CD14-positive monocyte (primary cell): ENCODE results near the gene TINAGL1. TPM values are rescaled to one million over a fixed set of nuclear protein-coding genes. Genes with fewer than 3 reads are reported as not detected.

Experiments used
- DNase-seq, 3 donors: peaks; one replicate each; pipeline ENCODE4 v3.0.0-alpha.2; 2011 to 2022
- H2AFZ ChIP-seq: 2 replicates; pipeline ENCODE4 v1.6.0; 2012; ENCODE audit warnings: mild to moderate bottlenecking, low read depth, low read length, inconsistent platforms; ENCODE audit not compliant: insufficient read depth, poor library complexity, severe bottlenecking
- H3K27ac ChIP-seq, 2 donors: 1 replicate in 1 of 2; 2 replicates in 1 of 2; pipeline ENCODE4 v1.5.1; 2012 to 2013; ENCODE audit warnings: low read length in 2 of 2, control low read depth in 1 of 2, inconsistent platforms in 1 of 2, low read depth in 1 of 2, mild to moderate bottlenecking in 1 of 2
- H3K27me3 ChIP-seq, 2 donors: one replicate each; pipeline versions ENCODE4 v1.6.0 to v1.6.1; 2011 to 2013; ENCODE audit warnings: low read length in 2 of 2; ENCODE audit not compliant: control insufficient read depth in 2 of 2, insufficient read depth in 2 of 2
- H3K36me3 ChIP-seq, 2 donors: replicated peaks in 1 of 2; 1 replicate in 1 of 2; 2 replicates in 1 of 2; pipeline versions ENCODE4 v1.5.1 to v1.6.1; 2012 to 2013; ENCODE audit warnings: low read length in 2 of 2, control low read depth in 1 of 2, inconsistent platforms in 1 of 2, mild to moderate bottlenecking in 1 of 2; ENCODE audit not compliant: insufficient read depth in 2 of 2, control insufficient read depth in 1 of 2
- H3K4me1 ChIP-seq, 2 donors: 1 replicate in 1 of 2; 2 replicates in 1 of 2; pipeline versions ENCODE4 v1.5.1 to v1.6.1; 2012 to 2013; ENCODE audit warnings: low read length in 2 of 2, control low read depth in 1 of 2, inconsistent platforms in 1 of 2, mild to moderate bottlenecking in 1 of 2, moderate library complexity in 1 of 2; ENCODE audit not compliant: insufficient read depth in 2 of 2, control insufficient read depth in 1 of 2
- H3K4me2 ChIP-seq: replicated peaks from 2 replicates; pipeline ENCODE3; 2012; ENCODE audit warnings: low read length, moderate library complexity, mild to moderate bottlenecking; ENCODE audit not compliant: poor library complexity, severe bottlenecking; ENCODE audit errors: extremely low read depth
- H3K4me3 ChIP-seq, 3 experiments: fragments of 200-600 bp in 1 of 3; sonication (generic) in 1 of 3; replicated peaks in 1 of 3; 1 replicate in 2 of 3; 2 replicates in 1 of 3; pipeline ENCODE4 v1.5.1; 2011 to 2013; ENCODE audit warnings: low read length in 3 of 3, mild to moderate bottlenecking in 3 of 3, control low read depth in 2 of 3, low read depth in 2 of 3, inconsistent platforms in 1 of 3, moderate library complexity in 1 of 3
- H3K79me2 ChIP-seq: 2 replicates; pipeline ENCODE4 v1.6.0; 2012; ENCODE audit warnings: mild to moderate bottlenecking, control low read depth, inconsistent platforms, low read length, moderate library complexity; ENCODE audit not compliant: insufficient read depth
- H3K9ac ChIP-seq: 2 replicates; pipeline ENCODE4 v1.6.0; 2017; ENCODE audit warnings: low read length, mild to moderate bottlenecking; ENCODE audit not compliant: insufficient read depth, poor library complexity, severe bottlenecking
- H3K9me3 ChIP-seq, 2 donors: replicated peaks in 1 of 2; 1 replicate in 1 of 2; 2 replicates in 1 of 2; pipeline versions ENCODE4 v1.5.1 to v1.6.1; 2012 to 2013; ENCODE audit warnings: low read length in 2 of 2, control low read depth in 1 of 2; ENCODE audit not compliant: control insufficient read depth in 1 of 2, insufficient read depth in 1 of 2
- H4K20me1 ChIP-seq: 2 replicates; pipeline ENCODE4 v1.6.0; 2012; ENCODE audit warnings: mild to moderate bottlenecking, low read length, control low read depth, moderate library complexity; ENCODE audit not compliant: insufficient read depth
- H3K27ac Mint-ChIP-seq, 7 donors: one replicate each; pipeline ENCODE4 v1.8.0; 2020; ENCODE audit warnings: mild to moderate bottlenecking in 7 of 7, mixed read lengths in 7 of 7, moderate library complexity in 6 of 7, inconsistent platforms in 2 of 7
- H3K27me3 Mint-ChIP-seq, 3 donors: one replicate each; pipeline ENCODE4 v1.8.0; 2021 to 2022; ENCODE audit warnings: low read depth in 3 of 3, mild to moderate bottlenecking in 3 of 3, mixed read lengths in 3 of 3, moderate library complexity in 3 of 3, inconsistent platforms in 1 of 3
- H3K36me3 Mint-ChIP-seq, 2 donors: one replicate each; pipeline ENCODE4 v1.8.0; 2020; ENCODE audit warnings: mixed read lengths in 2 of 2, inconsistent platforms in 1 of 2, mild to moderate bottlenecking in 1 of 2
- H3K4me1 Mint-ChIP-seq: one replicate; pipeline ENCODE4 v1.8.0; 2020; ENCODE audit warnings: mild to moderate bottlenecking, mixed read lengths
- H3K4me3 Mint-ChIP-seq, 2 donors: one replicate each; pipeline ENCODE4 v1.8.0; 2020; ENCODE audit warnings: mild to moderate bottlenecking in 2 of 2, mixed read lengths in 2 of 2, moderate library complexity in 1 of 2
- H3K9me3 Mint-ChIP-seq, 7 donors: one replicate each; pipeline ENCODE4 v1.8.0; 2020 to 2022; ENCODE audit warnings: mixed read lengths in 7 of 7, mild to moderate bottlenecking in 6 of 7, moderate library complexity in 6 of 7, inconsistent platforms in 2 of 7
- CTCF ChIP-seq: fragments of 200-600 bp; IDR thresholded peaks from one replicate; pipeline ENCODE4 v1.8.0; 2022; ENCODE audit warnings: antibody characterized with exemption, mild to moderate bottlenecking
- WGBS: methylation state at CpG from one replicate; pipeline ENCODE4 v1.1.5; 2013; ENCODE audit warnings: missing lambda C conversion rate; ENCODE audit not compliant: insufficient coverage; 5-methylcytosine and 5-hydroxymethylcytosine counted together
- intact Hi-C, 2 donors: fragments of 100-400 bp; cut with micrococcal nuclease; formaldehyde crosslinking; loops; one replicate each; pipeline versions ENCODE4 v1.15.0 to v1.15.1; 2023
- polyA plus RNA-seq, 3 donors: library from polyadenylated mRNA; depleted of rRNA in 1 of 3; unstranded in 2 of 3; stranded (reverse) in 1 of 3; fragments of 300-500 nt in 2 of 3; fragments of >200 nt in 1 of 3; fragmentation: Illumina TruSeq in 2 of 3; gene quantifications; 1 replicate in 2 of 3; 2 replicates in 1 of 3; pipeline ENCODE4 v1.2.3, GENCODE V29; 2012 to 2021

The TINAGL1 gene
- polyA plus RNA-seq, 3 donors, result 0.07 TPM; not detected in 2

DNA sequence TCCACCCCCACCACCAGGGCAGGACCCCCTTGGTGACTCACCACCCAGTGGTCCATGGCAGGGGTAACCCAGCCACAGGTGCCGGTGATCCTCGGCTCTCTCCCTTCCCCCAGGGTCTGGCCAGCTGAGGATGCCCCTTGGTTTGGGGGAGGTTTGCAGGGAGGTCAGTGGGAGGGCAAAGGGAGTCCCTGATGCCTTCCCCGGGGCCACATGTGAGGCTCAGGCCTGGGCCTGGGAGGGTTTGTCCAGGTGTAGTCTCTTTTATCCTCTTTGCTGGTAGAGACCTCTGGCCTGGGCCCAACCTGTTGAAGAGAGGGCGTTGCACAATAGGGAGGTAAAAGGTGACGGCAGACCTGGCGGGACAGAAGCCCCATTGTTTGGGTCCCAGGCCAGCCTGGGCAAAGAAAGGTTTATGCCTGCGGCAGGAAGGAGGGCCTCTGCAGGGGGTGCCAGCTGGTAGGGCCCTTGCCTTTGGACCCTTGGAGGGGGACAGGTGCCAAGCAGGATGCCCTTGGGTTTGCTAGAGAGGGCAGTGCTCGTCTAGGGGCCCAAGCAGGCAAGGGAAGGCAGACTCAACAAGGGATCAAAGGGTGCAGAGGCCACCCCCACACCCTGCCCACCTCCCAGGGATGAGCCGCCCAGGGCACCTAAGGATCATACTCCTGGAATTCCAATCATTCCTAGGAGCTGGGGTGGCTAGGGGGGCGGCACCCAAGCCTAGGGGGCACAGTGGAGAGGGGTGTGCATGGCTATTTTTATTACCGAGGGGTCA is 760 bp upstream of the TINAGL1 start:
- peaks cover 14 to 22% (median 15%) of the 10 kb centered on the region in 3 donors for H3K27me3 Mint-ChIP-seq
- no peak overlapping the region for H3K9ac ChIP-seq
- no peak overlapping the region for H3K4me3 ChIP-seq
- H3K36me3 Mint-ChIP-seq, result no peaks in the 10 kb centered on the region
- H3K4me2 ChIP-seq, result no peak overlapping the region
- intact Hi-C loops, result no loop called here
- TF ChIP-seq CTCF, result no peak
- H3K79me2 ChIP-seq, result no peaks in the 10 kb centered on the region
- no peaks in the 10 kb centered on the region for H4K20me1 ChIP-seq
- no peaks in the 10 kb centered on the region for H3K9me3 ChIP-seq
- H3K4me1 Mint-ChIP-seq, result peaks cover 19% of the 10 kb centered on the region
- no peak overlapping the region for H2AFZ ChIP-seq
- H3K27ac ChIP-seq, result no peak overlapping the region
- no peak for DNase-seq
- H3K4me1 ChIP-seq, result peaks cover 5% of the 10 kb centered on the region in 2 donors
- no peaks in the 10 kb centered on the region for H3K9me3 Mint-ChIP-seq
- 88% methylated on average over 4 of the region's 11 CpGs for WGBS
- H3K27ac Mint-ChIP-seq, result no peak overlapping the region
- H3K36me3 ChIP-seq, result no peaks in the 10 kb centered on the region
- H3K4me3 Mint-ChIP-seq, result peak overlapping the region in 1 of 2 donors; percentile 12
- peaks cover 0 to 16% of the 10 kb centered on the region in 2 donors for H3K27me3 ChIP-seq

GRCh38 chr1:31576743-31577455 is 584 bp downstream of the TINAGL1 start:
- intact Hi-C loops, result no loop called here
- Histone ChIP-seq H3K4me2 (no peak overlapping the region), H2AFZ (peak overlapping the region; percentile 35), H3K9ac (no peak overlapping the region), H3K4me1 (peaks cover 5% of the 10 kb centered on the region in 2 donors), H3K79me2 (no peaks in the 10 kb centered on the region), H3K9me3 (no peaks in the 10 kb centered on the region), H4K20me1 (no peaks in the 10 kb centered on the region), H3K27me3 (peaks cover 0 to 16% of the 10 kb centered on the region in 2 donors), H3K4me3 (no peak overlapping the region), H3K27ac (no peak overlapping the region), H3K36me3 (no peaks in the 10 kb centered on the region)
- no peak for TF ChIP-seq CTCF
- H3K4me1 Mint-ChIP-seq, result peaks cover 10% of the 10 kb centered on the region
- H3K4me3 Mint-ChIP-seq, result peak overlapping the region in 1 of 2 donors; percentile 51
- no peak for DNase-seq
- H3K27me3 Mint-ChIP-seq, result peaks cover 13 to 22% (median 14%) of the 10 kb centered on the region in 3 donors
- H3K36me3 Mint-ChIP-seq, result no peaks in the 10 kb centered on the region
- no peak overlapping the region for H3K27ac Mint-ChIP-seq
- no peaks in the 10 kb centered on the region for H3K9me3 Mint-ChIP-seq
- WGBS, result 86% methylated on average over 26 of the region's 27 CpGs
